HG02678 (cell line): ENCODE results near the gene GTF3C1.
A peak's percentile ranks its signal among the peaks of the same experiment; 100 is the strongest.
"Not testable (repeated sequence)": the region's sequence is repeated elsewhere in the genome, so short reads cannot be mapped to it uniquely, and the experiment has no call there.

ENCODE experiments used
- ATAC-seq: cut with Tn5 transposase; IDR thresholded peaks from one replicate; pipeline ENCODE4 v1.9.1; 2021; ENCODE audit warnings: mild to moderate bottlenecking, moderate library complexity; ENCODE audit not compliant: unreplicated experiment

Gene GTF3C1

GRCh38 chr16:27447301-27447700 lies 102.4 kb downstream of the GTF3C1 start:
- no peak for ATAC-seq

- no peak for ATAC-seq
Observed at GRCh38 chr16:27446721-27447120, 103.0 kb downstream of the GTF3C1 start.

- no peak for ATAC-seq
Observed at GRCh38 chr16:27445502-27446175, 104.1 kb downstream of the GTF3C1 start.

GRCh38 chr16:27444470-27444869 lies 105.2 kb downstream of the GTF3C1 start:
- ATAC-seq: no peak

GRCh38 chr16:27444015-27444414 lies 105.7 kb downstream of the GTF3C1 start:
- ATAC-seq: no peak

GRCh38 chr16:27441998-27442397 lies 107.7 kb downstream of the GTF3C1 start:
- no peak for ATAC-seq

GRCh38 chr16:27441276-27441675 lies 108.4 kb downstream of the GTF3C1 start:
- ATAC-seq: no peak

GRCh38 chr16:27439271-27440018 lies 110.3 kb downstream of the GTF3C1 start:
- no peak for ATAC-seq

- no peak for ATAC-seq
Observed at GRCh38 chr16:27437946-27438345, 111.8 kb downstream of the GTF3C1 start.

GRCh38 chr16:27436921-27437650 lies 112.6 kb downstream of the GTF3C1 start:
- no peak for ATAC-seq

- no peak for ATAC-seq
Observed at GRCh38 chr16:27436065-27436464, 113.6 kb downstream of the GTF3C1 start.

GRCh38 chr16:27435146-27435545 lies 114.6 kb downstream of the GTF3C1 start:
- not testable (repeated sequence) for ATAC-seq

GRCh38 chr16:27434141-27435051 lies 115.3 kb downstream of the GTF3C1 start:
- no peak for ATAC-seq

GRCh38 chr16:27433636-27434035 lies 116.1 kb downstream of the GTF3C1 start:
- ATAC-seq: no peak

- ATAC-seq: not testable (repeated sequence)
Observed at GRCh38 chr16:27433191-27433590, 116.5 kb downstream of the GTF3C1 start.

- no peak for ATAC-seq
Observed at GRCh38 chr16:27432558-27432957, 117.2 kb downstream of the GTF3C1 start.

- no peak for ATAC-seq
Observed at GRCh38 chr16:27431773-27432532, 117.8 kb downstream of the GTF3C1 start.

GRCh38 chr16:27430923-27431484 lies 118.7 kb downstream of the GTF3C1 start:
- peak; percentile 34 for ATAC-seq

- peak; percentile 2 for ATAC-seq
Observed at GRCh38 chr16:27430512-27430911, 119.2 kb downstream of the GTF3C1 start.
